ENCODE measurements around the gene CASQ1. TPM values are rescaled to one million over a fixed set of nuclear protein-coding genes. Genes with fewer than 3 reads are reported as not detected.

The CASQ1 gene
- polyA plus RNA-seq, 1 donor from 2014 or later, result not detected

DNA sequence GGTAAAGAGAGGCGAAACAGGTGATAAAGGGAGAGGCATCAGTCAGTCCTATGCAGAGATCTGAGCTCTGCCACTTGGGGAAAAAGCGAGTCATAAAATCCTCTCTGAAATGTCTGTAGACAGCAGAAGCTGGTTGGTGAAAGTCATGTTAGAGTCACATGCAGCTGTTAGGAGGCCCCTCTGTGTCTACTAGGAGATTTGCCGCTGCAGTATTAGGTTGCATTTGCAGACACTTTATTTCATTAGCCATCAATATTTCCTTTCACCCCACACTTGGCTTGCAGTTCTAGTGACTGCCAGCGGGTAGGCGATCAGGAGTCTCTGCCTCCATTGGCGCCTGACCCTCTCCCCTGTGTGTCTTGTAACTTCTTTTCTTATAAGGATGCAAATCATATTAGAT is 22.8 kb upstream of the CASQ1 start:
- H3F3A ChIP-seq (ENCODE audit: insufficient read depth, low read length, poor library complexity, severe bottlenecking), result no peaks in the 10 kb centered on the region
- H3K27ac ChIP-seq (ENCODE audit: low read length), result no peak overlapping the region
- H3K9me3 ChIP-seq (ENCODE audit: low read length), result no peaks in the 10 kb centered on the region
- H3K27me3 ChIP-seq (ENCODE audit: insufficient read depth, low read depth, low read length), result no peaks in the 10 kb centered on the region
- H4K20me1 ChIP-seq (ENCODE audit: insufficient read depth), result no peaks in the 10 kb centered on the region
- TF ChIP-seq MXI1 (conservative IDR thresholded peaks at IDR 0.05; ENCODE audit: poor library complexity, severe bottlenecking) (no peak), EP300 (conservative IDR thresholded peaks at IDR 0.05; ENCODE audit: poor library complexity, severe bottlenecking) (no peak), SMC3 (conservative IDR thresholded peaks at IDR 0.05; ENCODE audit: poor library complexity) (no peak)
- H3K4me3 ChIP-seq (ENCODE audit: low read length), result no peak overlapping the region
- no peak overlapping the region for H2AFZ ChIP-seq (ENCODE audit: low read depth, low read length)
- no peaks in the 10 kb centered on the region for H3K36me3 ChIP-seq (ENCODE audit: insufficient read depth, low read length)
- H3K4me2 ChIP-seq (ENCODE audit: low read length), result no peak overlapping the region
- H3K9ac ChIP-seq (ENCODE audit: low read length), result no peak overlapping the region
- H3K9me2 ChIP-seq (ENCODE audit: insufficient read depth, low read length), result no peaks in the 10 kb centered on the region
- H3K79me2 ChIP-seq (replicated peaks; ENCODE audit: insufficient read depth, low read length), result no peaks in the 10 kb centered on the region

DNA sequence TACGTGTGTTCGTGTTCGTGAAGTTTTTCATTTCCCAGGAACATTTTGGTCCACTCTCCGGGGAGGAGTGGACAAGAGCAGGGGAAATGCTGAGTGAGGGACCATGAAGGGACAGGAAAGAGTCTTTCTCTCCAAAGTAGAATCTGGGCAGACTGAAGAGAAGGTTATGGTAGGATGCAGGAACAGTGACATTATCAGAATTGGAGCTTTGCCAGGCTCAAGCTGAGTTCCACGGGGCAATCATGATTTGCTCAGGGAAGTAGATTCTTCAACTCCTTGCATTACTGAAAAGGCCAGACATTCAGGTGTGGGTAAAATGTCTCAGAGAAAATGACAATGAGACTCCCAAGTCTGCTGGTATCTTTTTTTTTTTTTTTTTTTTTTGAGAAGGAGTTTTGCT is 22.4 kb upstream of the CASQ1 start:
- H2AFZ ChIP-seq (ENCODE audit: low read depth, low read length), result no peak overlapping the region
- no peaks in the 10 kb centered on the region for H3K9me2 ChIP-seq (ENCODE audit: insufficient read depth, low read length)
- no peaks in the 10 kb centered on the region for H4K20me1 ChIP-seq (ENCODE audit: insufficient read depth)
- H3K9me3 ChIP-seq (ENCODE audit: low read length), result no peaks in the 10 kb centered on the region
- H3K9ac ChIP-seq (ENCODE audit: low read length), result no peak overlapping the region
- no peak overlapping the region for H3K27ac ChIP-seq (ENCODE audit: low read length)
- no peak overlapping the region for H3K4me2 ChIP-seq (ENCODE audit: low read length)
- TF ChIP-seq MXI1 (conservative IDR thresholded peaks at IDR 0.05; ENCODE audit: poor library complexity, severe bottlenecking) (no peak), SMC3 (conservative IDR thresholded peaks at IDR 0.05; ENCODE audit: poor library complexity) (no peak), EZH2 (IDR thresholded peaks at IDR 0.05; ENCODE audit: borderline replicate concordance, insufficient read depth, low read length, poor library complexity, severe bottlenecking) (no peak)
- TF ChIP-seq, protein P1, sequence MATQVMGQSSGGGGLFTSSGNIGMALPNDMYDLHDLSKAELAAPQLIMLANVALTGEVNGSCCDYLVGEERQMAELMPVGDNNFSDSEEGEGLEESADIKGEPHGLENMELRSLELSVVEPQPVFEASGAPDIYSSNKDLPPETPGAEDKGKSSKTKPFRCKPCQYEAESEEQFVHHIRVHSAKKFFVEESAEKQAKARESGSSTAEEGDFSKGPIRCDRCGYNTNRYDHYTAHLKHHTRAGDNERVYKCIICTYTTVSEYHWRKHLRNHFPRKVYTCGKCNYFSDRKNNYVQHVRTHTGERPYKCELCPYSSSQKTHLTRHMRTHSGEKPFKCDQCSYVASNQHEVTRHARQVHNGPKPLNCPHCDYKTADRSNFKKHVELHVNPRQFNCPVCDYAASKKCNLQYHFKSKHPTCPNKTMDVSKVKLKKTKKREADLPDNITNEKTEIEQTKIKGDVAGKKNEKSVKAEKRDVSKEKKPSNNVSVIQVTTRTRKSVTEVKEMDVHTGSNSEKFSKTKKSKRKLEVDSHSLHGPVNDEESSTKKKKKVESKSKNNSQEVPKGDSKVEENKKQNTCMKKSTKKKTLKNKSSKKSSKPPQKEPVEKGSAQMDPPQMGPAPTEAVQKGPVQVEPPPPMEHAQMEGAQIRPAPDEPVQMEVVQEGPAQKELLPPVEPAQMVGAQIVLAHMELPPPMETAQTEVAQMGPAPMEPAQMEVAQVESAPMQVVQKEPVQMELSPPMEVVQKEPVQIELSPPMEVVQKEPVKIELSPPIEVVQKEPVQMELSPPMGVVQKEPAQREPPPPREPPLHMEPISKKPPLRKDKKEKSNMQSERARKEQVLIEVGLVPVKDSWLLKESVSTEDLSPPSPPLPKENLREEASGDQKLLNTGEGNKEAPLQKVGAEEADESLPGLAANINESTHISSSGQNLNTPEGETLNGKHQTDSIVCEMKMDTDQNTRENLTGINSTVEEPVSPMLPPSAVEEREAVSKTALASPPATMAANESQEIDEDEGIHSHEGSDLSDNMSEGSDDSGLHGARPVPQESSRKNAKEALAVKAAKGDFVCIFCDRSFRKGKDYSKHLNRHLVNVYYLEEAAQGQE (IDR thresholded peaks at IDR 0.05; ENCODE audit: borderline replicate concordance), result no peak
- no peaks in the 10 kb centered on the region for H3K79me2 ChIP-seq (replicated peaks; ENCODE audit: insufficient read depth, low read length)
- no peaks in the 10 kb centered on the region for H3K27me3 ChIP-seq (ENCODE audit: insufficient read depth, low read depth, low read length)
- H3F3A ChIP-seq (ENCODE audit: insufficient read depth, low read length, poor library complexity, severe bottlenecking), result no peaks in the 10 kb centered on the region
- H3K36me3 ChIP-seq (ENCODE audit: insufficient read depth, low read length), result no peaks in the 10 kb centered on the region
- no peak overlapping the region for H3K4me3 ChIP-seq (ENCODE audit: low read length)

DNA sequence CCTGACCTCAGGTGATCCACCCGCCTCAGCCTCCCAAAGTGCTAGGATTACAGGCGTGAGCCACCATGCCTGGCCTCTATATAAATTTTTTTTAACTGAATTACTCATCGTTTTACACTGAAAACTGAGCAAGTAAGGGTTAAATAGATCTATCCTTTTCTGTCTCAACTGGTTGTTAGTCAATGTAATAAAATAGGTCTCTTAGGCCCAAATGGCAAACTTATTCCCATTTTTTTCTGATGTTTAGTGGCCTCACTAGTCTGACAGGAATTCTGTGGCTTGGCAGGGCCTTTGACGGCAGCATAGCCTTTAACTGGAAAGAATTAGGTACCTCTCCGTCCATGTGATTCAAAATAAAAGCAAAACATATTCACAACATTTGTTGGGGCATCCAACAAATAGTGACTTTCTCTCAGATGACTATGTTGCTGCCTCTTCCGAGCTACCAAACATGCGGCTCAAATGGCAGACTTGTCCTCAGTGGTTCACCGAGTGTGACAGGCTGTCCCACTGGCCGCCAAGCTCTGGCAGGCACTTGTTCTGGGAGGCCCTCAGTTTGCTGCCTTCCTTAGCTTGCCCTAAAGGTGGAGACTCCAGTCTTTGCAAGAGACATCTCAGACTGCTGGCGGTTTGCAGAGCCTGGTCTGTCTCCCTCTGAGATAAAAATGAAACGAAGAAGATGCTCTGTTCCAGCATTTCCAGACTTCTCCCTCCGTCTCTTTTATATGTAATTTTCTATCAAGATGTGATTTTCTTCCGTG is 21.6 kb upstream of the CASQ1 start:
- H3F3A ChIP-seq (ENCODE audit: insufficient read depth, low read length, poor library complexity, severe bottlenecking), result no peaks in the 10 kb centered on the region
- no peaks in the 10 kb centered on the region for H3K9me2 ChIP-seq (ENCODE audit: insufficient read depth, low read length)
- no peaks in the 10 kb centered on the region for H3K79me2 ChIP-seq (replicated peaks; ENCODE audit: insufficient read depth, low read length)
- H3K9me3 ChIP-seq (ENCODE audit: low read length), result no peaks in the 10 kb centered on the region
- no peak for TF ChIP-seq RAD21 (conservative IDR thresholded peaks at IDR 0.05)
- no peak for TF ChIP-seq EP300 (conservative IDR thresholded peaks at IDR 0.05; ENCODE audit: poor library complexity, severe bottlenecking)
- TF ChIP-seq EZH2 (IDR thresholded peaks at IDR 0.05; ENCODE audit: borderline replicate concordance, insufficient read depth, low read length, poor library complexity, severe bottlenecking), result no peak
- no peak for TF ChIP-seq TAF1 (IDR thresholded peaks at IDR 0.05; ENCODE audit: low read depth)
- TF ChIP-seq, protein P1 (IDR thresholded peaks at IDR 0.05; ENCODE audit: borderline replicate concordance), result no peak
- TF ChIP-seq MXI1 (conservative IDR thresholded peaks at IDR 0.05; ENCODE audit: poor library complexity, severe bottlenecking), result no peak
- TF ChIP-seq POLR2AphosphoS5 (IDR thresholded peaks at IDR 0.05), result no peak
- no peak for TF ChIP-seq SMC3 (conservative IDR thresholded peaks at IDR 0.05; ENCODE audit: poor library complexity)
- TF ChIP-seq, protein P2, sequence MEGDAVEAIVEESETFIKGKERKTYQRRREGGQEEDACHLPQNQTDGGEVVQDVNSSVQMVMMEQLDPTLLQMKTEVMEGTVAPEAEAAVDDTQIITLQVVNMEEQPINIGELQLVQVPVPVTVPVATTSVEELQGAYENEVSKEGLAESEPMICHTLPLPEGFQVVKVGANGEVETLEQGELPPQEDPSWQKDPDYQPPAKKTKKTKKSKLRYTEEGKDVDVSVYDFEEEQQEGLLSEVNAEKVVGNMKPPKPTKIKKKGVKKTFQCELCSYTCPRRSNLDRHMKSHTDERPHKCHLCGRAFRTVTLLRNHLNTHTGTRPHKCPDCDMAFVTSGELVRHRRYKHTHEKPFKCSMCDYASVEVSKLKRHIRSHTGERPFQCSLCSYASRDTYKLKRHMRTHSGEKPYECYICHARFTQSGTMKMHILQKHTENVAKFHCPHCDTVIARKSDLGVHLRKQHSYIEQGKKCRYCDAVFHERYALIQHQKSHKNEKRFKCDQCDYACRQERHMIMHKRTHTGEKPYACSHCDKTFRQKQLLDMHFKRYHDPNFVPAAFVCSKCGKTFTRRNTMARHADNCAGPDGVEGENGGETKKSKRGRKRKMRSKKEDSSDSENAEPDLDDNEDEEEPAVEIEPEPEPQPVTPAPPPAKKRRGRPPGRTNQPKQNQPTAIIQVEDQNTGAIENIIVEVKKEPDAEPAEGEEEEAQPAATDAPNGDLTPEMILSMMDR (IDR thresholded peaks at IDR 0.05; ENCODE audit: poor library complexity, severe bottlenecking), result no peak
- peak overlapping the region; percentile 23 for H3K27ac ChIP-seq (ENCODE audit: low read length)
- H2AFZ ChIP-seq (ENCODE audit: low read depth, low read length), result no peak overlapping the region
- H3K27me3 ChIP-seq (ENCODE audit: insufficient read depth, low read depth, low read length), result no peaks in the 10 kb centered on the region
- peak overlapping the region; percentile 8 for H3K9ac ChIP-seq (ENCODE audit: low read length)
- H3K4me2 ChIP-seq (ENCODE audit: low read length), result no peak overlapping the region
- H3K36me3 ChIP-seq (ENCODE audit: insufficient read depth, low read length), result no peaks in the 10 kb centered on the region
- H4K20me1 ChIP-seq (ENCODE audit: insufficient read depth), result no peaks in the 10 kb centered on the region
- H3K4me3 ChIP-seq (ENCODE audit: low read length), result peak overlapping the region; percentile 23
